Measurements from ENCODE around the gene ABCC9.

ABCC9 gene

DNA sequence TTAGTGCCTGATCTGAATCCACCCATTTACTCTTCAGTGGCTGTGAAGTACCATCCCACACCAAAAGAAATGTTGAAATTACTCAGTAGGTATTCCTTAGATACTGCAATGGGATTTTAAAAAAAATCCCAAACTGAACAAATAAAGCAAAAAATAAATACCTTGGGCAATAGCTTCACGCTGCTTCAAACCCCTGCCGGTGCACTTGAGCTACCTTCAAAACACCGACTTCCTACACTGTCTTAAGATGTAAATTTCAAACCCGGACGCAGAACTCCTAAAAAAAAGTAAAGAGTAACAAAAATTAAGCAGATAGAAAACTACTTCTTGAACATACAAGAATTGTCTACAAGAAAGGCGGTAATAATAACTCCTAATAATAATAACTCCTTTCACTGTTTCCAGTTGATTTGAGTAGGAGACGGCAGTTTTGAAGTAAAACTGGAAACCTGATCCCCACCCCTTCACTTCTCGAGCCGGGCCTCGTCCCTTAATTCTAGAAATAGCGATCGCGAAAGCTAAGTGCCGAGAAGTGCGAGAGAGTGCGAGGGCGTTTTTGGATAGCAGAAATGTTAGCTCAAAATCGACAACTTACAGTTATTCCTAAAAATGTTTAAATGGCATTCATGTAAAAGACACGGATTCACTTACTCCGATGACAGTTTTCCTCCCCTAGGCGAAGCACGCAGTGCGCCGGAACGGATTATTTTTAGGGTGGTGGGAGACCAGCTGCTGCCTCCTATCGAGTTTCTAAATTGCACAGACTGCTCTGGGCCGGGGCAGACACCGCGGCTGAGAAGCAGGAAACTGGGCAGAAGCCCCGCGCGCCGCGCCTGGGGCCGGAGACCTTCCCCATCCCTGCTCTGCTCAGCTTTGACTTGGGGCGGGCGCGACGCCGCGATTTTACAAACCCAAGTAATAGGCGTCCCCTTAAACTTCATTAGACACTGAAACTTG, at the start of gene ABCC9:
ABCC9 (minus strand) TSS at position 878 of the 957 bp plus-strand sequence. CDS start 4,752 bp downstream, outside the sequence.
- DNase-seq (ENCODE audit: low read depth) = no peak

DNA sequence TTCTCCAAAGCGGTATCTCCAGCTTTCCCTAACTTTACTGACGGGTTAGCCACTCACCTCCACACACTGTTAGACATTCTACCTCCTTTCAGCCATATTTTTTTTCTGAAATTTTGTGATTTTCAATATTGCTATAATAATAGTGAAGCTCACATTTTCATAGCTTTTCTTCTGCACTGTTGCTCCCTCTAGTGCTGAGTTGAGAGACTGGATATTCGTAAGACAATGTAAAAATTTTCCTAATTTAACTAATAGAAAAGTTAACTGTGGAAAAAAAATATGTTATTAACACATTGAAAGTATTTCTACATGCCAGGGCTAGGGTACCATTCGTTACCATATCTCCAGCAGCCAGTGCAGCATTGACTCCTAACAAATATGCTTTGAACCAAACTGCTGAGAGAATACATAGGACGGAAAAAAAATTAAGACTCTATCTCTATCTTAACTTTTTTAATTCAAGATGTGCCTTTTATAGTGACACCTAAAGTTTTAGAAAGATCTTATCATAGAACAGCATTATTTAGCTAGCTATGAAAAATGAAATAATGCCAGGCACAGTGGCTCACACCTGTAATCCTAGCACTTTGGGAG, 48.7 kb upstream of the ABCC9 start:
- DNase-seq (ENCODE audit: low read depth) = no peak

DNA sequence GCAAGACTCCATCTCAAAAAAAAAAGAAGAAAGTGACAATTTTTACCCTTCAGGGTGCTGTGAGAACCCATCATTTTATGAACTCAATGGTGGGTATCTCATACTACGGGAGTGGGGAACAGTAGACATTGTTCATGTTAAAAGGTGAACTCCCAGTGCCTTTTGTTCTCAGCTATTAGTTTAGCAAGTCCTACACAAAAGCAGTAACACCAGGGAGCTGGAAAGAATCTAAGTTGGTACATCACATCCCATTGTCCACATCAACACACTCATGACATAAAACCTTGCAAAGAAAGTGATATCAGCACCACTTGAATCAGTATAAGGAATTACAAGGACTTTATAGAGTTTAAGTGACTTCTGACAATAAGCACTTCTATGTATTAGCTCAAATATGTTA, 47.4 kb upstream of the ABCC9 start:
- no peak for DNase-seq (ENCODE audit: low read depth)

DNA sequence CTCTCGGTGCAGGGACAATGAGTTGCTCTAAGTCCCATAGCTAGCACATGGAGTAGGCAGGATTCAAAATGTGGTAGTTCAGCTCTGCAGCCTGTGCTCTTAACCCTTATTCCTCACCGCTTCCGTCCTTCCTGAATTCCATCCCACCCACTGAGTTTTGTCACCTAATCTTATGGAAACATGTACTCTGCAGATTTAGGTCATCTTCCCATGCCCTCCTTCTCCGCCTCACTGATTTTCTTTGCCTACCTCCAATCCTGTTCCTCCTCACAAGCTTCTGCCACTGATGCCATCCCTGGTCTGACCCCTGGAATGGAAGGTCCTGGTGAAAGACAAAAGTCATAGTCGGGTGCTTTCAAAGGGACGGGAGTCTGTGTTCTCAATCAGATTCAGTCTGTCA, 46.5 kb upstream of the ABCC9 start:
- DNase-seq (ENCODE audit: low read depth) = no peak

DNA sequence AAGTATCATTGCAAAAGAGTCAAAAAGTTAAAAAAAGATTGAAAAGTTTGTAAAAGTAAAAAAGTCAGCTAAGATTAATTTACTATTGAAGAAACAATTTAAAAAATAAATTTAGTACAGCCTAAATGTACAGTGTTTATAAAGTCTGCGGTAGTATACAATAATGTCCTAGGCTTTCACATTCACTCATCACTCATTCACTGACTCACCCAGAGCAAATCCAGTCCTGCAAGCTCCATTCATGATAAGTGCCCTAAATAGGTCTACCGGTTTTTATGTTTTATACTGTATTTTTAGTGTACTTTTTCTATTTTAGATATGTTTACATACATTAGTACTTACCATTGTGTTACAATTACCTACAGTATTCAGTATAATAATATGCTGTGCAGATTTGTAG, 43.9 kb upstream of the ABCC9 start:
- no peak for DNase-seq (ENCODE audit: low read depth)

DNA sequence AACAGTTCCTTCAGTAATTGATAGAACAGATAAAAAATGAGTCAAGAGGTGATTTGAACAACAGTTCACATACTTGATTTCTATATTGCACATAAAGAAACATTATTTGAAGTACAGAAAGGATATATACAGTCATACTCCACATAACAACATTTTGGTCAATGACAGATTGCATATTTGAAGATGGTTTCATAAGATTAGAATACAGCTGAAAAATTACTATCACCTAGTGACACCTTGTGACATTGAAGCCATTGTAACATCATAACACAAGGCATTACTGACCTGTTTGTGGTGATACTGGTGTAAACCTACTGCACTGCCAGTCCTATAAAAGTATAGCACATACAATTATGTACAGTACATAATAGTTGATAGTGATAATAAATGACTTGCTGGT, 43.1 kb upstream of the ABCC9 start:
- DNase-seq (ENCODE audit: low read depth) = no peak

DNA sequence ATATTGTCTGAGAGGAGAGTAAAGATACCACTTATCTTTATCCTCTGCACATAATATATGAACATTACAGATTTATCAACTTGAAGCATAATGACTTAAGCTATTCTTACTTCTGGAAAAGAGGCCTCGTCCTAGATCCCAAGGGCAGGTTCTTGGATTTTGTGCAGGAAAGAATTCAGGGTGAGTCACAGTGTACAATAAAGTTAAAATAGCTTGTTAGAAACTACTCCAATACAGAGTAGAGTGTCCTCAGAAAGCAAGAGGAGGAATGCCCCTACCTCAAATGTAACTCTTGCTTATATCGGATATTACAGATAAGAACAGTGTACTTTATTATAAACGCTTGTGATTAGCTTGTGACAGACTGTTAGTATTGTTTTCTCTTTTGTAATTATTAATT, 41.9 kb upstream of the ABCC9 start:
- no peak for DNase-seq (ENCODE audit: low read depth)

DNA sequence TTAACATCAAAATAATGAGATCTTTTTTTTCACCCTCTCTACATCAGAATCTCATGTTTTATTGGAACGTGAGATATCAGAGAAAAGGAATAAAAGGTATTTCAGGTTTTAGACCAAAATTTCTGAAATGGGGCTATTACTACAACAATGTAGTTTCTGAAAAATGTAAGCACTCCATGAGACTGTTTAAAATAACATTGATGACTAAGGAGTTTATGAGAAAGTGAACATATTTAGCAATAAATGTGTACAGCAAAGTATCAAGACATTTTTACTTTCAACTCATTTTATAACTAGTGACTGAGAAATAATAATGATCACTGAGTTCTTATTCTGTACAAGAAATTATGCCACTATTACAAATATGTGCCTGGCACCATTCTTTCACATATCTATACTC, 39.3 kb upstream of the ABCC9 start:
- no peak for DNase-seq (ENCODE audit: low read depth)

DNA sequence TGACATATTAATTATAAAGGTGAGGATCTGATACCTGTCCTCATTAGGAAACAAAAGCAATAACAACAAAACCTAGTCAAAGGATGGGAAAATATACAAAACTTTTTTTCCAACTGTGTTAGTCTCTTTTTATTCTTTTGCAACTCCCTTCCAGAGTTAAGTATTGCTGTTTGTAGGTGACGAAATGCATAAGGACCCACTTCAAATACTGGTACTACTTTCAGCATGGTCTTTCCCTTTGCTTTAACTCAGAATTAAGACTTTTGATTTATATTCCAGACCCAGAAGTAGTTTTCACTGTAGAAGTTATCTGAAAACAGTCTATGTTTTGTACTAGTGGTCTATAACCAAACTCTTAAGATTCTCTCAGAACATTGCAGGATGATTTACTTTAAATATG, 34.1 kb upstream of the ABCC9 start:
- DNase-seq (ENCODE audit: low read depth) = no peak

DNA sequence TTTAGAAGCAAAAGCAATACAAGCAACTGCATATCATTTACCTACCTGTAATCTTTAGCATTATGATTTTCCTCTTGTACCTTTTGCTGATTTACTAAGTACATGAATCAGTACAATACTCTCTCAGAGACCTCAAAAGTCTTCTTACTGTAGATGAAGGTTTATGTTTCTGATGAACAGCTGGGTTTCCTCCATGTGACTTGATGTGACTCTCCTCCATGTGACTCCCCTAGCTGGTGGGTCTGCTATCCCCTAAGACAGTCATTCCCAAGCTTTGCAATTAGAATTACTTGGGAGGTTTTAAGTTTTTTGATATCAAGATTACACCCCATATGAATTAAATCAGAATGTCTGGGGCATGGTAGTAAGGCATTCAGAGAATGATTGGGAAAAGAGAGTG, 32.0 kb upstream of the ABCC9 start:
- no peak for DNase-seq (ENCODE audit: low read depth)

DNA sequence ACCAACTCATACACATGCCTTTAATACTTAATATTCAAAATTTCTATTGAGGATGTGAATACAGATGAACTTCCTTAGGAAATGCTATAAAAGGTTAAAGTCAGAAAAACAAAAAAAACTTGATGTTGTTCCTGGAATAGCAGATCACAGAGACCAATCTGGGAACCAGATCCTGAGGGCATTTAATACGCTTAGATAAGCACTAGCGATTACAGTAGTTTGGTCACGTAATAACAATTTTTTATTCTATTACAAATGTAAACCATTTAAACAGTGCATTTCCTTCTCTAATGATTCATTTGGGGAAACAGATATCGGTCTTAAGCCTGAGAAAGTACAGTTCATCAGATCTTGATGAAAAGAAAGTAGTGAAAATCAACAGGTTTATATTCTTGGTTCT, 30.8 kb upstream of the ABCC9 start:
- DNase-seq (ENCODE audit: low read depth) = no peak

DNA sequence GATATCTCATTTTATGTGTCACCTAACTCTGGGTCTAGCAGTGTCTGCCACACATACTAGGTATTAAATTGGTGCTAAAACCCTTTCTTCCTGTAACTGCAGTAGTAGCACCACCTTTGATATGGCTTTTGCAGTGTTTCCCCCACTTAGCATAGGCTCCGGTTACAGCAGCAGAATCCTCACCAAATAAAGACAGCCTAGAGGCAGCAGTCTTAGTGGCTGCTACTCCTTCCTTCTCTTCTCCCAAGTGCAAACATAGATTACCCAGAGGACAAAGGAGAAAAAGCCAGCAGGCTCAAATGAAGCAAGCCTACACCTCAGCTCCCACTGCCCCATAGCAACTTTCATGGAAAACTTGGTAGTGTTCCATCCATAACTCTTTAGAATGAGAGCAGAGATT, 30.1 kb upstream of the ABCC9 start:
- no peak for DNase-seq (ENCODE audit: low read depth)

DNA sequence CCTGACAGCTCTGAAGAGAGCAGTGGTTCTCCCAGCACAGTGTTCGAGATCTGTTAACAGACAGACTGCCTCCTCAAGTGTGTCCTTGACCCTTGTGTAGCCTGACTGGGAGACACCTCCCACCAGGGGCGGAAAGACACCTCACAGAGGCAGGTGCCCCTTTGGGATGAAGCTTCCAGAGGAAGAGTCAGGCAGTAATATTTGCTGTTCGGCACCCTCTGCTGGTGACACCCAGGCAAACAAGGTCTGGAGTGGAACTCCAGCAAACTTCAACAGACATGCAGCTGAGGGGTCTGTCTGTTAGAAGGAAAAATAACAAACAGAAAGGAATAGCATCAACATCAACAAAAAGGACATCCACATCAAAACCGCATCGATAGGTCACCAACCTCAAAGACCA, 21.6 kb upstream of the ABCC9 start:
- no peak for DNase-seq (ENCODE audit: low read depth)

DNA sequence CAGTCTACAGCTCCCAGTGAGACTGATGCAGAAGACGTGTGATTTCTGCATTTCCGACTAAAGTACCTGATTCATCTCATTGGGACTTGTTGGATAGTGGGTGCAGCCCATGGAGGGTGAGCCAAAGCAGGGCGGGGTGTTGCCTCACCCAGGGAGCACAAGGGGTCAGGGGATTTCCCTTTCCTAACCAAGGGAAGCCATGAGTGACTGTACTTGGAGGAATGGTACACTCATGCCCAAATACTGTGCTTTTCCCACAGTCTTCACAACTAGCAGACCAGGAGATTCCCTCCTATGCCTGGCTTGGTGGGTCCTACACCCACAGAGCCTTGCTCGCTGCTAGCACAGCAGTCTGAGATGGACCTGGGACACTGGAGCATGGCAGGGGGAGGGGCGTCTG, 21.0 kb upstream of the ABCC9 start:
- DNase-seq (ENCODE audit: low read depth) = no peak

DNA sequence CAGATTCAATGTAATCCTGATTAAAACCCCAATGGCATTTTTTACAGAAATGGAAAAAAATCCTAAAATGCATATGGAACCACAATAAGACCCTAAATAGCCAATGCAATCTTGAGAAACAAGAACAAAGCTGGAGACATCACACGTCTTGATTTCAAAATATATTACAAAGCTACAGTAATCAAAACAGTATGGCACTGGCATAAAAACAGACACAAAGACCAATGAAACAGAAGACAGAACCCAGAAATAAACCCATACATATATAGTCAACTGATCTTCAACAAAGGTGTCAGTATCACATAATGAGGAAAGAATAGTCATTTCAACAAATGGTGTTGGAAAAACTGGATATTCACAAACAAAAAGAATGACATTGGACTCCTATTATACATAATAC, 9.4 kb upstream of the ABCC9 start:
- DNase-seq (ENCODE audit: low read depth) = no peak

DNA sequence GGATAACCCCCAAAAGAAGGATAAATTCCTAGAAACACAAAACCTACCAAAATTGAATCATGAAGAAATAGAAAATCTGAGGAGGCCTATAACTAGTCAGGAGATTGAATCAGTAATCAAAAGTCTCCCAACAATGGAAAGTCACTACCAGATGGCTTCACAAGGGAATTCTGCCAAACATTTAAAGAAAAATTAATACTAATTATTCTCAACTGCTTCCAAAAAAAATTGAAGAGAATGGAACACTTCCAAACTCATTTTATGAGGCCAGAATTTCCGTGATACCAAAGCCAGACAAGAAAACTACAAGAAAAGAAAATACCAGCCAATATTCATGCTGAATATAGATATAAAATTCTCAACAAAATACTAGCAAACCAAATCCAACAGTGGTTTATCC, 7.8 kb upstream of the ABCC9 start:
- no peak for DNase-seq (ENCODE audit: low read depth)

DNA sequence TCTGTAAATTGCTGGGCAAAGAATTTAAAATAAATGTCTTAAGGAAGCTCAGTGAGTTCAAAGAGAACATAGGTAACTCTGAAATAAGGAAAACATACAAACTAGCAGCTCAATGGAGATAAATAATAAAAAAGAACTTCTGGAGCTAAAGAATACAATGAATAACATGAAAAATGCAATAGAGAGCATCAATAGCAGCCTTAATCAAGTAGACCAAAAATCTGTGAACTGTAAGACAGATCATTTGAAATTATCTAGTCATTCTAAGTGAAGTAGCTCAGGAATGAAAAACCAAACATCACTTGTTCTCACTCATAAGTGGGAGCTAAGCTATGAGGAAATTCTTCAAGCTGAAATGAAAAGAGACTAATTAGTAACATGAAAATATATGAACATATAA, 5.8 kb upstream of the ABCC9 start:
- no peak for DNase-seq (ENCODE audit: low read depth)

DNA sequence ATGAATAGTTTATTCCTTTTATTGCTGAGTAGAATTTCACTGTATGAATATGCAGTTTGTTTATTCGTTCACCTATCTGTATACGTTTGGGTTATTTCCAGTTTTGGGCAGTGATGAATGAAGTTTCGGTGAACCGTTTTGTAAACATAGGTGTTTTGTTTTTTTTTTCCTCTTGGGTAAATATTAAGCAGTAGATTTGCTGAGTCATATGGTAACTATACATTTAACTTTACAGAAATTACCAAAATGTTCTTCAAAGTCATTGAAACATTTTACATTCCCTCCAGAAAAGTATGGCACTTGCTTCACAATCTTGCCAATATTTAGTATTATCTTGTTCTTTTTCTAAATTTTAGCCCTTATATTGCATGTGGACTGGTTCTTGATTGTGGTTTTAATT, 3.8 kb upstream of the ABCC9 start:
- DNase-seq (ENCODE audit: low read depth) = no peak

DNA sequence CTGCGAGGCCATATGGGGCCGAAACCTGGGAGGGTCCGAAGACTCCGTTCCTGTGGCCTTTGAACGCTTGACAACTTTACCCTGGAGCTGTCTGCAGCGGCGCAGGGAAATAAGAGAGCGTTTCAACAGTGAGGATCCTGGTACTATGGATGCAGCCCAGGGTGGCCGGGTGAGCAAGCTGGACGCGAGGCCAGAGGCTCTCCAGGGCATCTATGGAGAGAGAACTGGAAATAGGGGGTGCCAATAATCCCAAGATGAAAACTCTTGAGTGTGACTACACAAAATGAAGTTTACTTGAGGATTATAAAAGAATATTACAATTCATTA, 1.1 kb upstream of the ABCC9 start:
- no peak for DNase-seq (ENCODE audit: low read depth)

DNA sequence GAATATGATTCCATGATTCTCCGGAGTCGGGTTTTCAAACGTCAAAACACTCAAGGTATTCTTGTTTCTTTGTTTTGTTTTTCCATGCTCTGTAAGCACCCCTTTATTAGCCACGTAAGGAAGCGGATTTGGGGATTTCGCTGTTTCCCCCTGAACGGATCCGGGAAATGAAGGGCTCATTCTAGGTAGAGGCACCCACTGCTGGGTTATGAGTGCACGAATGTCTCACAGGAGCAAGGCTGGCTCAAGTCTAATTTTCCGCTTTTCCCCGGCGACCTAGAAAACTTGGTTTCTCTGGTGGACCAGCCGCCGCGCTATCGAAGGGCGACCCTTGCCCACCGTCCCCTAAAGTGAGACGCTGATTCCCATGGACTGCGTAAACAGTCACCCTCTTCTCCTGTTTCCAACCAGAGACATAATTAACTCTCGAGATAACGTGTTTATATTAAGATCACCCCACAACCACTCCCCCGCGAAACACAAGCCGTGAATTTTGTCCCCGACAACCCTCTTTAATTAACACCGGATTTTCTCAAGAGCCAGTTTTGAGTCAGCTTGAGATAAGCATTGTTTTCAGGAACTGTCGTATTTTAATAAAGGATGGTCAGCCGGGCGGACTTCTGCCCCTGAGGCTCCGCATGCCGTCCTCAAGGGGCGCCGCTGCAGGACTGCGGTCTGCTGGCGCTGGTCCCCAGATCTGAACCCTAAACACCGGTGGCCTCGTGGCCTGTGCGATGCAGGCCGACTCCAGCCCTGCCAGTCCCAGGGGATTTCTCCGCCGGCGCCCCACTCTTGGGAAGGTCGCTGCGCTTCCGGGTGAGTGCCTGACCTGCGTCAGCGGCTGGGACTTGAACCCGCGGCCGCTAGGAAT, 515 bp upstream of the ABCC9 start:
- DNase-seq (ENCODE audit: low read depth) = no peak

DNA sequence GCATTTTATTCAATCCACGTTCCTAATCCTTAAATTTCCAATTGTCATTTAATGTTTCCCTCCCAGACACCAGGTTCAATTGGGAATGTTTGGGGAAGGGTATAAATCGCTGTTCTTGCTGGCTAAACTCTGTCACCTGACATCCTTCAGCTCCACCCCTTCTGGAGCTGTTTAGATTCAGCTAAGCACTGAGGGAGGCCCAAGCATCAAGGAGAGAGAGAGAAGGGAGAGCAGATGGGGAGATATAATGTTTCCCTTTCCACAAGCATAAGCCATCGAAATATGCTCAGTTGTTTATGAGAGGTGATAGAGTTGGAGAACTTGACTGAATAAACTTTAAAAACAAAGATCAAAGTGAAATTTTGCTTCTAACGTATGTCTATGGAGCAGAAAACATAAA, 1.8 kb downstream of the ABCC9 start:
- DNase-seq (ENCODE audit: low read depth) = no peak

DNA sequence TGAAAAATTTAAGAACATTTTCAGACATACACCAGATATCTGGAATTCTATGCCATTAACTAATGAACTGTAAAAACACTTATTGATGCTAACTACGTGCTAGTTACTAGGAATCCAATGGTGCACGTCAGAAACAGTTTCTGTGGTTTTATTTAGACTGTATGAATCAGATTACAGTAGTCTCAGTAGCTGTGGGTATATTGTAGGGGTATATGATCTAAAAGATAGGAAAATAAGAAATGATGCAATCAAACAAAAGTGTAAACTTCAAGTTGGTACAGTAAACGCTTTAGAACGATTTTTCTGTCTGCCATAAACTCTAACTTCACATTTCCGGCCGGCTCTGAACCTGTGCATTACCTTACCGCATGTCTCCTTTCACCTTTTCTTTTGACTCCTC, 2.3 kb downstream of the ABCC9 start:
- DNase-seq (ENCODE audit: low read depth) = no peak

DNA sequence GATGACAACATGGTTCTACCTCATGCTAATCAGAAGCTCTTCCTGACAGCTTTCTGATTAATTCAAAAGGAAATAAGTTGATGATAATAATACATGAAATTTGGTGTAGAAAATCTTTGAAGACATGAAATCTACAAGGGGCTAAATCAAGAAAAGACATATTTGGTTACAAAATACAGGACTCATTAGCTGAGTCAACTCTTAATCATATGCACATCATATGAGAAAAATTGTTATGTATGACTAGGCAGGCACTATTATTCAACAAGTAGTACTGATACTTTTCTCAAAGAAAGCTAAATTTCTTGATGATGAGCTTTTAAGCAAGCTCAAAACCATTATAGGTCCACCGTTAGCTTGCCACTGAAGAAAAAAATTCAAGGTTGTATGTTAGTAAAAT, 7.1 kb downstream of the ABCC9 start:
- no peak for DNase-seq (ENCODE audit: low read depth)
